ENCODE data around the gene TMEM53. TPM values are rescaled to one million over a fixed set of nuclear protein-coding genes. Genes with fewer than 3 reads are reported as not detected.

The TMEM53 gene
- total and polyA plus RNA-seq, 8 donors = 2.6 to 10.4 (median 4.5) TPM

- ATAC-seq (no peak), DNase-seq (no peak), FAIRE-seq (no peak)
- intact Hi-C loops (cut with DNase I) = no loop called here
- Histone ChIP-seq H3K4me1 (no peaks in the 10 kb centered on the region), H3K27ac (no peak overlapping the region), H3K27me3 (no peaks in the 10 kb centered on the region), H3K9me3 (no peaks in the 10 kb centered on the region), H3K4me3 (no peak overlapping the region), H3K36me3 (no peaks in the 10 kb centered on the region)
- no peak for TF ChIP-seq CTCF (IDR thresholded peaks at IDR 0.05)
- WGBS, 2 donors = 80 to 92% methylated on average over 3 of the region's 3 CpGs
These were observed 19.6 kb upstream of the TMEM53 start for GRCh38 chr1:44693900-44694299.

DNA sequence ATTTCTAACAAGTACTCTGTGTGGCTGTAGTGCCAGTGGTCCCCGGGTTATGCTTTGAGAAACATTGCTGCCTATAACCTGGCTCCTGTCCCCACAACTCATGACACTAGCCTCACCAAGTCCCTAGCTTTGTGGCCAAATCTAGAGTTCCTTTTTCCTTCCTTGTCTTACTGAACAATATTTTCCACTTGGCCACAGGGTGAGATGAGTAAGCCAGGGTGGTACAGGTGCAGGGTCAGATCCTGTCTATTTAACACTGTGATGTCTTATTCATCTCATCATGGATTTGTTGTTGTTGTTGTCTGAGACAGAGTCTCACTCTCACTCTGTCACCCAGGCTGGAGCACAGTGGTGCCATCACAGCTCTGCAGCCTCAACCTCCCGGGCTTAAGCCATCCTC, 18.9 kb upstream of the TMEM53 start:
- FAIRE-seq (no peak), ATAC-seq (no peak), DNase-seq (no peak)
- Histone ChIP-seq H3K27me3 (no peaks in the 10 kb centered on the region), H3K9me3 (no peaks in the 10 kb centered on the region), H3K4me1 (no peaks in the 10 kb centered on the region), H3K4me3 (no peak overlapping the region), H3K36me3 (no peaks in the 10 kb centered on the region), H3K27ac (no peak overlapping the region)
- TF ChIP-seq CTCF (IDR thresholded peaks at IDR 0.05) = no peak
- intact Hi-C loops (cut with DNase I) = no loop called here
- WGBS, 2 donors = 76 to 79% methylated on average over 2 of the region's 2 CpGs

- WGBS, 2 donors = 86 to 90% methylated on average over 3 of the region's 3 CpGs
- Histone ChIP-seq H3K27ac (no peak overlapping the region), H3K27me3 (no peaks in the 10 kb centered on the region), H3K9me3 (no peaks in the 10 kb centered on the region), H3K4me3 (no peak overlapping the region), H3K36me3 (no peaks in the 10 kb centered on the region), H3K4me1 (no peaks in the 10 kb centered on the region)
- TF ChIP-seq CTCF (IDR thresholded peaks at IDR 0.05) = no peak
- ATAC-seq = no peak
- DNase-seq = no peak
- intact Hi-C loops (cut with DNase I) = no loop called here
- no peak for FAIRE-seq
These were observed 15.1 kb upstream of the TMEM53 start for GRCh38 chr1:44689447-44689765.

DNA sequence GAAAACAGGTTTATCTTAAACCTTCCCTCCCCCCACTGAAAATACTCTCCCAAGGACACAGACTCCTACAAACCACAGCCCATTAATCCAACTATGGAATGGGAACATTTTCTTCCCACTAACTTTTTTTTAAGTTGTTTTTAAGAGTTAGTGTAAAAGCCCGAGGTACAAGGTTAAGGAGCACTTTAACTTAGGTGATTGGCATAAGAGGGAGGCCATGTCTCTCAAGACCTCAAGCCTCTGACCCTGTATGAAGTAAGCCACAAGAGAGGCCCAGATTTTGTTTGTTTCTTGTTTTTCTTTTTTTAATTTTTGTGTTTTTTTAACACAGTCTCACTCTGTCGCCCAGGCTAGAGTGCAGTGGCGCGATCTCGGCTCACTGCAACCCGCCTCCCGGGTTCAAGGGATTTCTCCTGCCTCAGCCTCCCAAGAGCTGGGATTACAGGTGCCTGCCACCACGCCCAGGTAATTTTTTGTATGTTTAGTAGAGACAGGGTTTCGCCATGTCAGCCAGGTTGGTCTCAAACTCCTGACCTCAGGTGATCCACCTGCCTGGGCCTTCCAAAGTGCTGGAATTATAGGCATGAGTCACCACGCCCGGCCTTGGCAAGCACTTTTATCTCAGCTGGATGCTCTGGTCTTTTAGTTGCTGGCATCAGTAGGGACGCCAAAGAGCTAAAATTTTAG, 14.6 kb upstream of the TMEM53 start:
- ATAC-seq = no peak
- WGBS, 2 donors = 85 to 87% methylated on average over 12 of the region's 12 CpGs
- FAIRE-seq = no peak
- no peak overlapping the region for H3K4me3 ChIP-seq
- H3K4me1 ChIP-seq = no peaks in the 10 kb centered on the region
- H3K27me3 ChIP-seq = no peaks in the 10 kb centered on the region
- H3K36me3 ChIP-seq = no peaks in the 10 kb centered on the region
- H3K27ac ChIP-seq = no peak overlapping the region
- no peaks in the 10 kb centered on the region for H3K9me3 ChIP-seq
- no peak for DNase-seq
- TF ChIP-seq CTCF (IDR thresholded peaks at IDR 0.05) = no peak
- intact Hi-C loops (cut with DNase I) = no loop called here

DNA sequence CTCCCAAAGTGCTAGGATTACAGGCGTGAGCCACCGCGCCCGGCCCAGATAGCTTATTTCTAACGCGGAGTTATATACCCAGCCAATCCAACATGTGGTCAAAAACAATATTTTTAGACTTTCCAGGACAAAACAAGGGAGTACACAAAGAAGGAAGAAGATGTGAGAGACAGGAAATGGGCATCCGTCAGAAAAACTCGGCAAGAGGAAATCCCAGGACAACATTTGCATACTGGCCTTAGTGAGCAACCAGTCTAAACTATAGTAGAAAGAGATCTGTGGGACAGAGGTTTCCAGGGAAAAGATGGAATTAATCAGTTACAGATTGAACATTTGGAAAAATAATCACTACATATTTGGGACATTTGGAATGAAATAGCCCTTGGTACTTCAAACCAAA, 11.6 kb upstream of the TMEM53 start:
- Histone ChIP-seq H3K4me1 (no peaks in the 10 kb centered on the region), H3K27ac (no peak overlapping the region), H3K36me3 (no peaks in the 10 kb centered on the region), H3K9me3 (no peaks in the 10 kb centered on the region), H3K4me3 (no peak overlapping the region), H3K27me3 (no peaks in the 10 kb centered on the region)
- 84 to 87% methylated on average over 8 of the region's 8 CpGs for WGBS, 2 donors
- DNase-seq (no peak), FAIRE-seq (no peak), ATAC-seq (no peak)
- no peak for TF ChIP-seq CTCF (IDR thresholded peaks at IDR 0.05)
- intact Hi-C loops (cut with DNase I) = no loop called here
